ENCODE measurements around the gene OIT3.
"Not testable (repeated sequence)": the region's sequence is repeated elsewhere in the genome, so short reads cannot be mapped to it uniquely, and the experiment has no call there.

The OIT3 gene

GRCh38 chr10:72912736-72913135, 19.2 kb downstream of the OIT3 start:
- H3K4me2 ChIP-seq (ENCODE audit: insufficient read depth, low read length) = no peak overlapping the region
- no peaks in the 10 kb centered on the region for H4K20me1 ChIP-seq (ENCODE audit: insufficient read depth, low read length)

GRCh38 chr10:72913287-72913686, 19.7 kb downstream of the OIT3 start:
- H3K4me2 ChIP-seq (ENCODE audit: insufficient read depth, low read length) = no peak overlapping the region
- ATAC-seq (ENCODE audit: insufficient read depth, low read depth) = no peak
- no peaks in the 10 kb centered on the region for H3K9me3 ChIP-seq (ENCODE audit: insufficient read depth, low read length, severe bottlenecking)
- H3K27me3 ChIP-seq (ENCODE audit: insufficient read depth, low read length, poor library complexity) = no peaks in the 10 kb centered on the region
- H3K79me2 ChIP-seq (ENCODE audit: insufficient read depth, low read length) = no peaks in the 10 kb centered on the region
- H3K27ac ChIP-seq (ENCODE audit: low read length) = no peak overlapping the region
- TF ChIP-seq EZH2 (IDR thresholded peaks at IDR 0.05; ENCODE audit: borderline replicate concordance, low read depth, low read length, severe bottlenecking) (no peak), CTCF (IDR thresholded peaks at IDR 0.05; ENCODE audit: borderline replicate concordance, extremely low read depth, low read length, poor library complexity, severe bottlenecking) (no peak)
- no peak overlapping the region for H3K4me3 ChIP-seq (ENCODE audit: low read depth in 1 of 2, low read length in 2 of 2)
- no peak overlapping the region for H3K9ac ChIP-seq (ENCODE audit: low read depth, low read length)
- no peak overlapping the region for H2AFZ ChIP-seq (ENCODE audit: low read depth, low read length)
- H3K36me3 ChIP-seq (ENCODE audit: insufficient read depth, low read length) = no peaks in the 10 kb centered on the region
- H3K4me1 ChIP-seq (ENCODE audit: insufficient read depth, low read length) = no peaks in the 10 kb centered on the region
- no peaks in the 10 kb centered on the region for H4K20me1 ChIP-seq (ENCODE audit: insufficient read depth, low read length)
- no peak for DNase-seq

More at GRCh38 chr10:72912736-72913135, 19.2 kb downstream of the OIT3 start:
- H3K4me3 ChIP-seq (ENCODE audit: low read depth in 1 of 2, low read length in 2 of 2) = no peak overlapping the region
- H3K27me3 ChIP-seq (ENCODE audit: insufficient read depth, low read length, poor library complexity) = no peaks in the 10 kb centered on the region
- no peak overlapping the region for H2AFZ ChIP-seq (ENCODE audit: low read depth, low read length)
- no peak overlapping the region for H3K9ac ChIP-seq (ENCODE audit: low read depth, low read length)
- H3K79me2 ChIP-seq (ENCODE audit: insufficient read depth, low read length) = no peaks in the 10 kb centered on the region
- DNase-seq (no peak), ATAC-seq (ENCODE audit: insufficient read depth, low read depth) (no peak)
- H3K36me3 ChIP-seq (ENCODE audit: insufficient read depth, low read length) = no peaks in the 10 kb centered on the region
- no peak overlapping the region for H3K27ac ChIP-seq (ENCODE audit: low read length)
- H3K9me3 ChIP-seq (ENCODE audit: insufficient read depth, low read length, severe bottlenecking) = no peaks in the 10 kb centered on the region
- TF ChIP-seq CTCF (IDR thresholded peaks at IDR 0.05; ENCODE audit: borderline replicate concordance, extremely low read depth, low read length, poor library complexity, severe bottlenecking) (no peak), EZH2 (IDR thresholded peaks at IDR 0.05; ENCODE audit: borderline replicate concordance, low read depth, low read length, severe bottlenecking) (no peak)
- H3K4me1 ChIP-seq (ENCODE audit: insufficient read depth, low read length) = no peaks in the 10 kb centered on the region

- not testable (repeated sequence) for H2AFZ ChIP-seq (ENCODE audit: low read depth, low read length); H3K36me3 ChIP-seq (ENCODE audit: insufficient read depth, low read length); H3K4me2 ChIP-seq (ENCODE audit: insufficient read depth, low read length); H3K27me3 ChIP-seq (ENCODE audit: insufficient read depth, low read length, poor library complexity); DNase-seq; ATAC-seq (ENCODE audit: insufficient read depth, low read depth); H3K79me2 ChIP-seq (ENCODE audit: insufficient read depth, low read length); H3K27ac ChIP-seq (ENCODE audit: low read length); H4K20me1 ChIP-seq (ENCODE audit: insufficient read depth, low read length); H3K4me3 ChIP-seq (ENCODE audit: low read depth in 1 of 2, low read length in 2 of 2); H3K4me1 ChIP-seq (ENCODE audit: insufficient read depth, low read length); H3K9me3 ChIP-seq (ENCODE audit: insufficient read depth, low read length, severe bottlenecking); H3K9ac ChIP-seq (ENCODE audit: low read depth, low read length)
These were observed 23.7 kb downstream of the OIT3 start for GRCh38 chr10:72917201-72917600.

DNA sequence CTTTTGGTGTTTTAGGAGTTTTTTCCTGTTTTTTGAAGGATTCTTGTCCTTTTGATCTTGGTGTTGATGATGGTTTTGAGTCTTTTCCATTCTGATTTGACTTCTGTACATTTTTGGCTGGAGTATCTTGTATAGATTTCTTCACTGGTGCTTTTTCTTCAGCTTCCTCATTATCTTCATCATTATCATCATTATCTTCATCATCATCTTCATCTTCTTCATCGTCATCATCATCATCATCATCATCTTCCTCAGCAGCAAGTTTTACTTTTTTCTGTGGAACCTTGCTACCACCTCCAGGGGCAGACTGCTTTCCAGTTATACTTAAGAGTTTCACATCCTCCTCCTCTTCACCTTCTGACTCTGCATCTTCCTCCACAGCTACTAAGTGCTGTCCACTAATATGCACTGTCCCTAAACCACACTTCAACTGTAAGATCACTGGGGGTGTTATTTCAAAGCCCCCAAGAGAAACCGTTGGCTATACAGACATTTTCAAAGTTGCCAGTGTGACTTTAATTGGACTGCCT, 24.3 kb downstream of the OIT3 start:
- not testable (repeated sequence) for H3K9me3 ChIP-seq (ENCODE audit: insufficient read depth, low read length, severe bottlenecking); H2AFZ ChIP-seq (ENCODE audit: low read depth, low read length); H3K4me1 ChIP-seq (ENCODE audit: insufficient read depth, low read length); H3K27ac ChIP-seq (ENCODE audit: low read length); H3K79me2 ChIP-seq (ENCODE audit: insufficient read depth, low read length); H3K4me3 ChIP-seq (ENCODE audit: low read depth in 1 of 2, low read length in 2 of 2); DNase-seq; H3K9ac ChIP-seq (ENCODE audit: low read depth, low read length); ATAC-seq (ENCODE audit: insufficient read depth, low read depth); H3K4me2 ChIP-seq (ENCODE audit: insufficient read depth, low read length); H3K36me3 ChIP-seq (ENCODE audit: insufficient read depth, low read length); H4K20me1 ChIP-seq (ENCODE audit: insufficient read depth, low read length); H3K27me3 ChIP-seq (ENCODE audit: insufficient read depth, low read length, poor library complexity)

Data from DND-41 (cell line).